IMR-90 (cell line): Measurements from ENCODE around the gene RABGGTB. TPM values are rescaled to one million over a fixed set of nuclear protein-coding genes. Genes with fewer than 3 reads are reported as not detected.

ENCODE experiments used
- ATAC-seq: fragments of 200-7000 bp; cut with Tn5 transposase; 2 replicates; pipeline ENCODE4 v1.9.1; 2020; ENCODE audit warnings: low read depth, mild to moderate bottlenecking, moderate library complexity
- BruUV-seq: library from RNA; stranded (reverse); fragments of 400-500 nt; replicated peaks from 2 replicates; lab custom pipeline; 2021; lab: Mats Ljungman, UMichigan
- CTCF ChIA-PET: fragments of 300-600 bp; formaldehyde crosslinking; extraction: SDS; loops from one replicate; lab custom pipeline; 2021; ENCODE audit warnings: antibody characterized with exemption; lab: Yijun Ruan, JAX
- POLR2A ChIA-PET: fragments of 300-600 bp; sonication (Branson Sonifier 250); formaldehyde crosslinking; loops from one replicate; lab custom pipeline; 2022; ENCODE audit warnings: antibody characterized with exemption; ENCODE audit not compliant: unreplicated experiment; lab: Charles Lee
- DNase-seq: peaks from one replicate; pipeline ENCODE4 v3.0.0; 2013
- H2AFZ ChIP-seq: replicated peaks from 2 replicates; pipeline ENCODE3; 2013; ENCODE audit warnings: low read length, mild to moderate bottlenecking; ENCODE audit not compliant: poor library complexity
- H2AK5ac ChIP-seq: 2 replicates; pipeline ENCODE4 v1.6.1; 2013; ENCODE audit warnings: low read depth, low read length, inconsistent platforms
- H2AK9ac ChIP-seq: replicated peaks from 2 replicates; pipeline ENCODE3; 2013; ENCODE audit warnings: mild to moderate bottlenecking, low read depth, low read length, moderate library complexity; ENCODE audit not compliant: poor library complexity
- H2BK120ac ChIP-seq: 2 replicates; pipeline ENCODE4 v1.6.1; 2013; ENCODE audit warnings: low read depth, low read length, inconsistent platforms
- H2BK15ac ChIP-seq: 3 replicates; pipeline ENCODE4 v1.6.1; 2013; ENCODE audit warnings: low read depth, low read length, inconsistent platforms
- H2BK20ac ChIP-seq: 2 replicates; pipeline ENCODE4 v1.6.1; 2013; ENCODE audit warnings: low read depth, mild to moderate bottlenecking, inconsistent platforms, low read length, moderate library complexity
- H2BK5ac ChIP-seq: 2 replicates; pipeline ENCODE4 v1.6.1; 2013; ENCODE audit warnings: mild to moderate bottlenecking, low read depth, low read length, inconsistent platforms; ENCODE audit not compliant: poor library complexity, severe bottlenecking
- H3K14ac ChIP-seq: replicated peaks from 2 replicates; pipeline ENCODE4 v1.6.1; 2013; ENCODE audit warnings: low read depth, low read length, inconsistent platforms
- H3K18ac ChIP-seq: 2 replicates; pipeline ENCODE4 v1.6.1; 2013; ENCODE audit warnings: low read depth, low read length, control low read depth
- H3K23ac ChIP-seq: 2 replicates; pipeline ENCODE4 v1.6.1; 2013; ENCODE audit warnings: low read depth, low read length, inconsistent platforms
- H3K27ac ChIP-seq: 2 replicates; pipeline ENCODE4 v1.5.1; 2013; ENCODE audit warnings: mild to moderate bottlenecking, control low read depth, low read length; ENCODE audit not compliant: insufficient read depth
- H3K27me3 ChIP-seq: 2 replicates; pipeline ENCODE4 v1.6.1; 2013; ENCODE audit warnings: low read length; ENCODE audit not compliant: control insufficient read depth, insufficient read depth
- H3K36me3 ChIP-seq: 2 replicates; pipeline ENCODE4 v1.6.1; 2013; ENCODE audit warnings: low read length, mixed read lengths; ENCODE audit not compliant: control insufficient read depth, insufficient read depth
- H3K4ac ChIP-seq: 2 replicates; pipeline ENCODE4 v1.6.1; 2013; ENCODE audit warnings: low read depth, low read length, inconsistent platforms
- H3K4me1 ChIP-seq: 2 replicates; pipeline ENCODE4 v1.6.1; 2013; ENCODE audit warnings: low read length, mixed read lengths; ENCODE audit not compliant: control insufficient read depth, insufficient read depth
- H3K4me2 ChIP-seq: 2 replicates; pipeline ENCODE4 v1.6.1; 2013; ENCODE audit warnings: low read depth, mild to moderate bottlenecking, control low read depth, low read length, moderate library complexity
- H3K4me3 ChIP-seq: 2 replicates; pipeline ENCODE4 v1.5.1; 2013; ENCODE audit warnings: low read depth, mild to moderate bottlenecking, control low read depth, low read length, moderate library complexity; ENCODE audit not compliant: insufficient read depth
- H3K56ac ChIP-seq: 2 replicates; pipeline ENCODE4 v1.6.1; 2013; ENCODE audit warnings: low read length, inconsistent platforms; ENCODE audit not compliant: insufficient read depth; ENCODE audit errors: extremely low read depth
- H3K79me1 ChIP-seq, 2 experiments: 2 replicates each; pipeline ENCODE4 v1.6.1; 2013; ENCODE audit warnings: low read length in 2 of 2, inconsistent platforms in 1 of 2, low read depth in 1 of 2
- H3K9ac ChIP-seq: 2 replicates; pipeline ENCODE4 v1.6.1; 2013; ENCODE audit warnings: low read depth, low read length, control low read depth
- H3K9me1 ChIP-seq: 2 replicates; pipeline ENCODE4 v1.6.1; 2013; ENCODE audit warnings: low read length, inconsistent platforms; ENCODE audit not compliant: insufficient read depth
- H3K9me3 ChIP-seq: 2 replicates; pipeline ENCODE4 v1.6.1; 2013; ENCODE audit warnings: low read length; ENCODE audit not compliant: control insufficient read depth, insufficient read depth
- H4K20me1 ChIP-seq: 2 replicates; pipeline ENCODE4 v1.6.1; 2013; ENCODE audit warnings: low read length, inconsistent platforms; ENCODE audit not compliant: insufficient read depth
- H4K5ac ChIP-seq: 2 replicates; pipeline ENCODE4 v1.6.1; 2013; ENCODE audit warnings: mild to moderate bottlenecking, low read depth, low read length, control low read depth
- H4K8ac ChIP-seq, 2 experiments: 2 replicates each; pipeline ENCODE4 v1.6.1; 2013; ENCODE audit warnings: low read depth in 2 of 2, low read length in 2 of 2, control low read depth in 1 of 2, inconsistent platforms in 1 of 2
- H4K91ac ChIP-seq: 2 replicates; pipeline ENCODE4 v1.6.1; 2013; ENCODE audit warnings: low read depth, low read length, inconsistent platforms; ENCODE audit not compliant: insufficient read depth
- BHLHE40 ChIP-seq: fragments of 150-350 bp; IDR thresholded peaks from 2 replicates; pipeline ENCODE4 v1.6.1; 2016; ENCODE audit warnings: mild to moderate bottlenecking, low read depth, low read length
- CEBPB ChIP-seq: IDR thresholded peaks from 2 replicates; pipeline ENCODE4 v1.6.1; 2012; ENCODE audit warnings: low read depth, low read length, improper control_type of control experiment
- CTCF ChIP-seq: conservative IDR thresholded peaks from 2 replicates; pipeline ENCODE4 v1.5.1; 2012; ENCODE audit warnings: mild to moderate bottlenecking, low read depth, low read length, improper control_type of control experiment
- FOS ChIP-seq: fragments of 150-350 bp; IDR thresholded peaks from 2 replicates; pipeline ENCODE4 v1.6.1; 2016; ENCODE audit warnings: low read depth, low read length
- MAFK ChIP-seq: IDR thresholded peaks from 2 replicates; pipeline ENCODE4 v1.6.1; 2012; ENCODE audit warnings: low read depth, low read length, improper control_type of control experiment
- NFE2L2 ChIP-seq: fragments of 150-350 bp; IDR thresholded peaks from 2 replicates; pipeline ENCODE4 v1.6.1; 2016; ENCODE audit warnings: low read depth, mild to moderate bottlenecking, low read length
- RAD21 ChIP-seq: IDR thresholded peaks from 2 replicates; pipeline ENCODE4 v1.6.1; 2012; ENCODE audit warnings: low read length, improper control_type of control experiment
- RCOR1 ChIP-seq: IDR thresholded peaks from 2 replicates; pipeline ENCODE4 v1.6.1; 2012; ENCODE audit warnings: mild to moderate bottlenecking, low read length, improper control_type of control experiment; ENCODE audit not compliant: insufficient replicate concordance
- SMC3 ChIP-seq: fragments of 150-350 bp; IDR thresholded peaks from 2 replicates; pipeline ENCODE4 v1.6.1; 2016; ENCODE audit warnings: low read depth, mild to moderate bottlenecking, antibody characterized with exemption, low read length, moderate library complexity
- WGBS, 2 experiments: methylation state at CpG; one replicate each; pipeline versions ENCODE4 v1.1.5 to v1.1.7; 2013; ENCODE audit warnings: missing lambda C conversion rate in 2 of 2; ENCODE audit not compliant: insufficient read length in 1 of 2; ENCODE audit errors: extremely low coverage in 2 of 2; 5-methylcytosine and 5-hydroxymethylcytosine counted together
- dilution Hi-C: fragments of 300-500 bp; cut with HindIII; formaldehyde crosslinking; loops from one replicate; pipeline ENCODE4 v1.14.3; 2018; ENCODE audit warnings: low sequenced_read_pairs; ENCODE audit not compliant: unreplicated experiment
- in situ Hi-C: fragments of 300-500 bp; cut with MboI; formaldehyde crosslinking; loops from 3 replicates; pipeline ENCODE4 v1.14.3; 2019; ENCODE audit warnings: low sequenced_read_pairs, inconsistent platforms, mixed read lengths
- intact Hi-C: fragments of 100-400 bp; cut with micrococcal nuclease; formaldehyde crosslinking; loops from 2 replicates; pipeline ENCODE4 v1.10.0; 2022
- polyA plus RNA-seq, 3 experiments: library from polyadenylated mRNA; depleted of rRNA; stranded (reverse); fragments of >200 nt; gene quantifications; 2 replicates each; pipeline ENCODE4 v1.2.3, GENCODE V29; 2012; ENCODE audit warnings: low replicate concordance in 1 of 3
- total RNA-seq: library from RNA; depleted of rRNA; stranded (reverse); fragments of >200 nt; gene quantifications from 2 replicates; pipeline ENCODE4 v1.2.3, GENCODE V29; 2012

The RABGGTB gene
- total and polyA plus RNA-seq, 2 of the 4 experiments (the other 2 are of a cell fraction), result 48.2 to 76.0 TPM

GRCh38 chr1:75764057-75764655, 21.9 kb upstream of the RABGGTB start:
- Histone ChIP-seq H2BK20ac (peak overlapping the region; percentile 14; the same call in 1 of the 2 replicates), H4K8ac (no peak overlapping the region), H3K9me1 (peaks cover 6% of the 10 kb centered on the region; the same call in 1 of the 2 replicates), H4K20me1 (no peaks in the 10 kb centered on the region), H3K27me3 (no peaks in the 10 kb centered on the region), H2AFZ (no peak overlapping the region), H3K4me3 (no peak overlapping the region), H2AK9ac (no peak overlapping the region), H2AK5ac (no peak overlapping the region), H3K14ac (no peak overlapping the region), H3K18ac (no peak overlapping the region), H4K91ac (no peak overlapping the region), H3K36me3 (no peaks in the 10 kb centered on the region), H4K5ac (no peak overlapping the region), H3K4me2 (no peak overlapping the region), H3K9ac (no peak overlapping the region), H3K56ac (no peak overlapping the region), H3K4ac (no peak overlapping the region), H2BK15ac (no peak overlapping the region), H3K27ac (no peak overlapping the region), H3K4me1 (no peaks in the 10 kb centered on the region), H3K23ac (no peak overlapping the region), H2BK120ac (no peak overlapping the region), H2BK5ac (no peak overlapping the region), H3K79me1 (no peaks in the 10 kb centered on the region), H3K9me3 (no peaks in the 10 kb centered on the region)
- intact Hi-C loops (loop anchor here (2.0 kb wide), 1 partner anchor 23 kb away; the partner anchor contains the start of gene RABGGTB), dilution Hi-C loops (no loop called here), in situ Hi-C loops (no loop called here)
- no TSS peak for BruUV-seq
- POLR2A ChIA-PET, result no interaction called here
- TF ChIP-seq BHLHE40 (no peak), CTCF (no peak), CEBPB (no peak), NFE2L2 (no peak), RAD21 (no peak), FOS (no peak), SMC3 (no peak), MAFK (no peak), RCOR1 (no peak)
- no CpG with 5 or more reads among the region's 1 CpG for WGBS, 2 experiments
- no peak for DNase-seq
- CTCF ChIA-PET, result interaction anchor here (0.8 kb wide), 1 partner anchor 16 kb away, joined by 3 read pairs; no protein-coding TSS in a partner anchor
- ATAC-seq, result no peak
